Motor neuron (in vitro differentiated cells): ENCODE results near the gene UNKL. TPM values are rescaled to one million over a fixed set of nuclear protein-coding genes. Genes with fewer than 3 reads are reported as not detected.

ENCODE experiments used
- ATAC-seq, 8 experiments: fragments of 200-7000 bp; cut with Tn5 transposase; replicated peaks in 6 of 8; 2 replicates each; pipeline ENCODE4 v1.8.0; 2021; ENCODE audit warnings: mild to moderate bottlenecking in 8 of 8, moderate library complexity in 8 of 8
- H3K27ac ChIP-seq, 2 donors: fragments of 250-450 bp; sonication (Bioruptor Pico); 2 replicates each; pipeline ENCODE4 v1.9.0; 2021; ENCODE audit warnings: antibody characterized with exemption in 2 of 2, mild to moderate bottlenecking in 2 of 2, moderate library complexity in 1 of 2
- H3K4me1 ChIP-seq, 2 donors: fragments of 250-450 bp; sonication (Bioruptor Pico); replicated peaks in 1 of 2; 2 replicates each; pipeline ENCODE4 v1.6.1; 2021; ENCODE audit warnings: antibody characterized with exemption in 2 of 2, mild to moderate bottlenecking in 2 of 2, moderate library complexity in 1 of 2
- H3K4me3 ChIP-seq, 5 donors: fragments of 250-450 bp; sonication (Bioruptor Pico); 2 replicates each; pipeline ENCODE4 v1.9.0; 2021; ENCODE audit warnings: antibody characterized with exemption in 5 of 5, mild to moderate bottlenecking in 5 of 5, moderate library complexity in 4 of 5
- WGBS, 10 experiments: fragments of 450-650 bp; shearing (Covaris generic); methylation state at CpG; one replicate each; pipeline ENCODE4 v1.0.0; 2022; 5-methylcytosine and 5-hydroxymethylcytosine counted together
- in situ Hi-C, 9 experiments: fragments of 400-800 bp; cut with MboI; loops; one replicate each; pipeline ENCODE4 v1.15.0; 2021; ENCODE audit warnings: low sequenced_read_pairs in 9 of 9, low pct_unique_long_range_greater_than_20kb in 2 of 9; ENCODE audit not compliant: unreplicated experiment in 9 of 9
- total RNA-seq, 8 experiments: library from RNA; unstranded; fragments of 300-600 nt; gene quantifications; 2 replicates each; pipeline versions ENCODE4 v1.2.3 to v1.2.4, GENCODE V29; 2022

UNKL gene
- total RNA-seq, 8 experiments from 2014 or later: 4.0 to 34.7 (median 8.5) TPM

GRCh38 chr16:1424028-1424427, 9.5 kb upstream of the UNKL start:
- 60 to 100% (median 83%) methylated on average over 1 to 11 of the region's 12 CpGs; no CpG with 5 or more reads in 1 of the 10 experiments for WGBS, 10 experiments
- ATAC-seq: no peak
- in situ Hi-C loops: no loop called here

GRCh38 chr16:1422076-1422475, 7.6 kb upstream of the UNKL start:
- ATAC-seq: no peak
- H3K4me1 ChIP-seq: peaks cover 14 to 18% of the 10 kb centered on the region in 2 donors
- in situ Hi-C loops: no loop called here

More at GRCh38 chr16:1424028-1424427, 9.5 kb upstream of the UNKL start:
- H3K4me3 ChIP-seq: no peak overlapping the region
- H3K4me1 ChIP-seq: peaks cover 9 to 11% of the 10 kb centered on the region in 2 donors
- no peak overlapping the region for H3K27ac ChIP-seq

GRCh38 chr16:1420111-1420539, 5.6 kb upstream of the UNKL start:
- H3K27ac ChIP-seq: peak overlapping the region; percentile 86 to 93
- H3K4me1 ChIP-seq: peaks cover 14 to 21% of the 10 kb centered on the region in 2 donors
- 0 to 14% (median 0%) methylated on average over 2 to 13 of the region's 22 CpGs; no CpG with 5 or more reads in 6 of the 10 experiments for WGBS, 10 experiments
- ATAC-seq: peak in 3 of 8 experiments; percentile 1 to 29 (median 2)
- H3K4me3 ChIP-seq: peak overlapping the region; percentile 56 to 90 (median 58)
- in situ Hi-C loops: no loop called here

More at GRCh38 chr16:1422076-1422475, 7.6 kb upstream of the UNKL start:
- H3K27ac ChIP-seq: no peak overlapping the region
- 87 to 100% (median 100%) methylated on average over 1 to 10 of the region's 10 CpGs; no CpG with 5 or more reads in 3 of the 10 experiments for WGBS, 10 experiments
- no peak overlapping the region for H3K4me3 ChIP-seq

- ATAC-seq: peak in 1 of 8 experiments; percentile 3
- WGBS, 10 experiments: 59 to 93% (median 81%) methylated on average over 2 to 3 of the region's 3 CpGs; no CpG with 5 or more reads in 5 of the 10 experiments
- no peak overlapping the region for H3K4me3 ChIP-seq
- in situ Hi-C loops: no loop called here
- no peak overlapping the region for H3K27ac ChIP-seq
- H3K4me1 ChIP-seq: peaks cover 14 to 23% of the 10 kb centered on the region in 2 donors
Observed at GRCh38 chr16:1416521-1416941, 2.0 kb upstream of the UNKL start.

GRCh38 chr16:1413684-1414531, 596 bp downstream of the UNKL start:
- ATAC-seq: peak; percentile 33 to 70 (median 58)
- Histone ChIP-seq H3K4me1 (peaks cover 8 to 15% of the 10 kb centered on the region in 2 donors), H3K4me3 (peak overlapping the region; percentile 63 to 100 (median 90)), H3K27ac (peak overlapping the region; percentile 65 to 87)
- WGBS, 10 experiments: 10 to 13% (median 11%) methylated on average over 2 to 10 of the region's 85 CpGs; no CpG with 5 or more reads in 7 of the 10 experiments
- in situ Hi-C loops: no loop called here

GRCh38 chr16:1412847-1413246, 1.7 kb downstream of the UNKL start:
- no peak overlapping the region for H3K4me3 ChIP-seq
- in situ Hi-C loops: no loop called here
- H3K27ac ChIP-seq: no peak overlapping the region
- no peak for ATAC-seq
- 80 to 100% methylated on average over 1 to 2 of the region's 2 CpGs; no CpG with 5 or more reads in 8 of the 10 experiments for WGBS, 10 experiments
- H3K4me1 ChIP-seq: peaks cover 7 to 10% of the 10 kb centered on the region in 2 donors

- Histone ChIP-seq H3K27ac (peak overlapping the region; percentile 71 to 79), H3K4me3 (peak overlapping the region; percentile 54 to 81 (median 68)), H3K4me1 (peaks cover 7% of the 10 kb centered on the region in 2 donors)
- in situ Hi-C loops: no loop called here
- ATAC-seq: peak; percentile 89 to 95 (median 93)
- WGBS, 10 experiments: 0 to 3% (median 0%) methylated on average over 1 to 5 of the region's 42 CpGs; no CpG with 5 or more reads in 7 of the 10 experiments
Observed at GRCh38 chr16:1408171-1408837, 6.2 kb downstream of the UNKL start.

- WGBS, 10 experiments: 33 to 49% (median 35%) methylated on average over 3 to 4 of the region's 11 CpGs; no CpG with 5 or more reads in 7 of the 10 experiments
- Histone ChIP-seq H3K27ac (peak overlapping the region in 1 of 2 donors; percentile 9), H3K4me1 (peaks cover 7% of the 10 kb centered on the region in 2 donors), H3K4me3 (peak overlapping the region; percentile 54 to 81 (median 68))
- in situ Hi-C loops: no loop called here
- peak in 6 of 8 experiments; percentile 59 to 66 (median 63) for ATAC-seq
Observed at GRCh38 chr16:1407753-1408152, 6.8 kb downstream of the UNKL start.

GRCh38 chr16:1403733-1404132, 10.8 kb downstream of the UNKL start:
- peaks cover 1 to 4% of the 10 kb centered on the region in 2 donors for H3K4me1 ChIP-seq
- no peak for ATAC-seq
- no peak overlapping the region for H3K27ac ChIP-seq
- H3K4me3 ChIP-seq: no peak overlapping the region
- 76 to 94% (median 92%) methylated on average over 2 to 6 of the region's 14 CpGs; no CpG with 5 or more reads in 7 of the 10 experiments for WGBS, 10 experiments
- in situ Hi-C loops: no loop called here

GRCh38 chr16:1403036-1403435, 11.5 kb downstream of the UNKL start:
- ATAC-seq: no peak
- H3K4me3 ChIP-seq: no peak overlapping the region
- WGBS, 10 experiments: 78 to 98% (median 87%) methylated on average over 1 to 13 of the region's 22 CpGs; no CpG with 5 or more reads in 4 of the 10 experiments
- in situ Hi-C loops: no loop called here
- peaks cover 0 to 3% of the 10 kb centered on the region in 2 donors for H3K4me1 ChIP-seq
- no peak overlapping the region for H3K27ac ChIP-seq

GRCh38 chr16:1401758-1402154, 12.7 kb downstream of the UNKL start:
- H3K4me1 ChIP-seq: no peaks in the 10 kb centered on the region
- H3K27ac ChIP-seq: no peak overlapping the region
- in situ Hi-C loops: no loop called here
- no peak for ATAC-seq
- no peak overlapping the region for H3K4me3 ChIP-seq
- 55 to 100% (median 95%) methylated on average over 2 to 8 of the region's 13 CpGs; no CpG with 5 or more reads in 3 of the 10 experiments for WGBS, 10 experiments

- 100% methylated on average over 1 to 2 of the region's 29 CpGs; no CpG with 5 or more reads in 8 of the 10 experiments for WGBS, 10 experiments
- Histone ChIP-seq H3K4me3 (no peak overlapping the region), H3K27ac (no peak overlapping the region), H3K4me1 (no peaks in the 10 kb centered on the region)
- no peak for ATAC-seq
- in situ Hi-C loops: no loop called here
Observed at GRCh38 chr16:1401061-1401757, 13.3 kb downstream of the UNKL start.
